Pancreas (tissue), 10 donors: ENCODE data around the gene BCAT1. TPM values are rescaled to one million over a fixed set of nuclear protein-coding genes. Genes with fewer than 3 reads are reported as not detected.
A peak's percentile ranks its signal among the peaks of the same experiment; 100 is the strongest.

Experiments used
- ATAC-seq, 4 donors: fragments of 200-7000 bp; cut with Tn5 transposase; one replicate each; pipeline versions ENCODE4 v1.8.0 to v1.9.1; 2020; ENCODE audit warnings: mild to moderate bottlenecking in 4 of 4, moderate library complexity in 4 of 4
- DNase-seq, 6 donors: peaks; one replicate each; pipeline ENCODE4 v3.0.0-alpha.2; 2020
- FAIRE-seq: peaks from 2 replicates; lab custom pipeline; 2012; peaks lifted over from hg19 to GRCh38; lab: Jason Lieb, UNC
- H3K27ac ChIP-seq, 4 donors: fragments of 200-600 bp; sonication (generic); 1 replicate in 3 of 4; 2 replicates in 1 of 4; pipeline versions ENCODE4 v1.5.0 to v1.8.0; 2020
- H3K27me3 ChIP-seq, 4 donors: fragments of 200-600 bp; one replicate each; pipeline ENCODE4 v1.8.0; 2021
- H3K36me3 ChIP-seq, 3 donors: fragments of 200-600 bp; sonication (generic) in 1 of 3; one replicate each; pipeline versions ENCODE4 v1.5.0 to v1.8.0; 2020 to 2021
- H3K4me1 ChIP-seq, 3 donors: fragments of 200-600 bp; one replicate each; pipeline ENCODE4 v1.8.0; 2021
- H3K4me3 ChIP-seq, 4 donors: fragments of 200-600 bp; sonication (generic) in 2 of 4; one replicate each; pipeline versions ENCODE4 v1.5.0 to v1.8.0; 2020 to 2021
- H3K9me3 ChIP-seq, 4 donors: fragments of 200-600 bp; one replicate each; pipeline ENCODE4 v1.8.0; 2021
- CTCF ChIP-seq, 4 donors: fragments of 200-600 bp; sonication (generic) in 3 of 4; IDR thresholded peaks; one replicate each; pipeline versions ENCODE4 v1.5.0 to v1.8.0; 2021; ENCODE audit warnings: antibody characterized with exemption in 4 of 4
- WGBS, 2 donors: extraction: QIAGEN DNeasy Blood & Tissue Kit; methylation state at CpG; one replicate each; pipeline ENCODE4 v1.1.7; 2013; 5-methylcytosine and 5-hydroxymethylcytosine counted together
- intact Hi-C, 3 donors: fragments of 100-400 bp; cut with DNase I; formaldehyde crosslinking; loops; one replicate each; pipeline versions ENCODE4 v1.11.1 to v1.14.2; 2022
- polyA plus RNA-seq, 2 donors: library from polyadenylated mRNA; stranded (reverse); fragments of 200-250 nt; gene quantifications; one replicate each; pipeline ENCODE4 v1.2.3, GENCODE V29; 2013
- total RNA-seq, 6 donors: library from RNA; stranded (reverse); fragmentation: NEBNext Ultra II Directional in 4 of 6; extraction: Animal tissue kit (Norgen Biotek cat#: 25700) in 4 of 6; gene quantifications; one replicate each; pipeline versions ENCODE4 v1.2.1 to v1.2.4, GENCODE V29; 2021 to 2023
- donor health status: healthy with polysubstance abuse.
- donor health status: DM: no; HTN: no; CAD: no; lungs with moderate emphysema.
- donor health status: DM: no; HTN: no; CAD: no.
- donor health status: control.
- donor health status: control.
- donor health status: Bipolar disorder and iron deficiency.
- donor health status: DM: yes; HTN: yes; CAD: no.
- donor health status: DM: no; HTN: no; CAD: no.
- donor health status: DM: no; HTN: no; CAD: no.
- donor health status: DM: yes; HTN: yes; CAD: no.

BCAT1 gene
- total and polyA plus RNA-seq, 8 donors: 7.6 to 121 (median 67.7) TPM

- TF ChIP-seq CTCF (IDR thresholded peaks at IDR 0.05): no peak
- Histone ChIP-seq H3K4me3 (no peak overlapping the region), H3K9me3 (no peaks in the 10 kb centered on the region), H3K27me3 (no peaks in the 10 kb centered on the region), H3K36me3 (no peaks in the 10 kb centered on the region), H3K27ac (peak overlapping the region in 2 of 4 donors; percentile 52 to 71), H3K4me1 (peaks cover 0 to 29% (median 17%) of the 10 kb centered on the region in 3 donors)
- FAIRE-seq: no peak
- 40 to 43% methylated on average over 3 of the region's 3 CpGs for WGBS, 2 donors
- ATAC-seq: peak; percentile 70 to 88 (median 76)
- intact Hi-C loops: no loop called here
- DNase-seq: peak; percentile 26 to 70 (median 62)
These were observed 39.2 kb downstream of the BCAT1 start for GRCh38 chr12:24909667-24910066.

- Histone ChIP-seq H3K27me3 (no peaks in the 10 kb centered on the region), H3K36me3 (no peaks in the 10 kb centered on the region), H3K4me1 (peaks cover 0 to 23% (median 11%) of the 10 kb centered on the region in 3 donors), H3K27ac (no peak overlapping the region), H3K9me3 (no peaks in the 10 kb centered on the region), H3K4me3 (no peak overlapping the region)
- 91 to 92% methylated on average over 5 of the region's 5 CpGs for WGBS, 2 donors
- intact Hi-C loops: no loop called here
- FAIRE-seq (no peak), DNase-seq (no peak), ATAC-seq (no peak)
- no peak for TF ChIP-seq CTCF (IDR thresholded peaks at IDR 0.05)
These were observed 41.4 kb downstream of the BCAT1 start for GRCh38 chr12:24907464-24907863.

- peaks cover 0 to 21% (median 11%) of the 10 kb centered on the region in 3 donors for H3K4me1 ChIP-seq
- FAIRE-seq (no peak), DNase-seq (no peak), ATAC-seq (no peak)
- no peak for TF ChIP-seq CTCF (IDR thresholded peaks at IDR 0.05)
- H3K36me3 ChIP-seq: no peaks in the 10 kb centered on the region
- intact Hi-C loops: no loop called here
- no peak overlapping the region for H3K4me3 ChIP-seq
- no peaks in the 10 kb centered on the region for H3K9me3 ChIP-seq
- WGBS, 2 donors: 98 to 100% methylated on average over 2 of the region's 2 CpGs
- no peaks in the 10 kb centered on the region for H3K27me3 ChIP-seq
- no peak overlapping the region for H3K27ac ChIP-seq
These were observed 42.8 kb downstream of the BCAT1 start for GRCh38 chr12:24906141-24906540.

GRCh38 chr12:24905431-24905830, 43.5 kb downstream of the BCAT1 start:
- Histone ChIP-seq H3K4me1 (peaks cover 0 to 16% (median 11%) of the 10 kb centered on the region in 3 donors), H3K27me3 (no peaks in the 10 kb centered on the region), H3K36me3 (no peaks in the 10 kb centered on the region), H3K4me3 (no peak overlapping the region), H3K9me3 (no peaks in the 10 kb centered on the region), H3K27ac (no peak overlapping the region)
- DNase-seq (no peak), FAIRE-seq (no peak), ATAC-seq (no peak)
- WGBS, 2 donors: 49 to 50% methylated on average over 2 of the region's 2 CpGs
- no peak for TF ChIP-seq CTCF (IDR thresholded peaks at IDR 0.05)
- intact Hi-C loops: no loop called here

- intact Hi-C loops: no loop called here
These were observed 44.0 kb downstream of the BCAT1 start for GRCh38 chr12:24904871-24905270.

More at GRCh38 chr12:24904871-24905270, 44.0 kb downstream of the BCAT1 start:
- Histone ChIP-seq H3K9me3 (no peaks in the 10 kb centered on the region), H3K36me3 (no peaks in the 10 kb centered on the region), H3K4me1 (peaks cover 0 to 16% (median 7%) of the 10 kb centered on the region in 3 donors), H3K27ac (no peak overlapping the region), H3K27me3 (no peaks in the 10 kb centered on the region), H3K4me3 (no peak overlapping the region)
- no peak for TF ChIP-seq CTCF (IDR thresholded peaks at IDR 0.05)
- FAIRE-seq: no peak
- no peak for ATAC-seq
- no peak for DNase-seq
- WGBS, 2 donors: 93 to 100% methylated on average over 1 of the region's 1 CpG
